Measurements from ENCODE around the gene TCN2.

Gene TCN2

DNA sequence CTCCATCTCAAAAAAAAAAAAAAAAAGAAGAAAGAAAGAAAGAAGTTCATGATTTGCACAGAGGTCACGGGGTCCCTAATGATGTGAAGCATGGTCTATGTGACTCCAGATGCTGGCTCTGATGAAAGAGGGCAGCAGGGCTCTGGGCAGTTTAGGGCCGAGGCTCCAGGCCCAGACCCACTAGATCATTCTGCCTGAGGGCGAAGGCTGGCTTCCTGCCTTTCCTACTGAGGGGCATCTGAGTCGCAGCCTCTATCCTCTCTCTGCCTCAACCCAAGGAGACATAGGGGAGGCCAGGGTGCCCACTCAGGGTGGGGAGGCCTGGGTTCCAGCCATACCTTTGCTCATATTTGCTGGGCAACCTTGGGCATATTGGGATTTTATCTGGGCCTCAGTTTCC, 33.4 kb downstream of the TCN2 start:
- Mint-ChIP-seq H3K9me3 (no peaks in the 10 kb centered on the region), H3K4me1 (peaks cover 51% of the 10 kb centered on the region), H3K27ac (no peak overlapping the region), H3K27me3 (no peaks in the 10 kb centered on the region), H3K36me3 (ENCODE audit: low read depth) (peaks cover 21% of the 10 kb centered on the region), H3K4me3 (no peak overlapping the region)
- ATAC-seq (no peak), DNase-seq (no peak)

GRCh38 chr22:30640839-30641430, 34.0 kb downstream of the TCN2 start:
- no peak for DNase-seq
- no peaks in the 10 kb centered on the region for H3K9me3 Mint-ChIP-seq
- H3K27me3 Mint-ChIP-seq, result no peaks in the 10 kb centered on the region
- H3K4me1 Mint-ChIP-seq, result peaks cover 50% of the 10 kb centered on the region
- peaks cover 21% of the 10 kb centered on the region for H3K36me3 Mint-ChIP-seq (ENCODE audit: low read depth)
- no peak overlapping the region for H3K4me3 Mint-ChIP-seq
- ATAC-seq, result no peak
- H3K27ac Mint-ChIP-seq, result no peak overlapping the region

DNA sequence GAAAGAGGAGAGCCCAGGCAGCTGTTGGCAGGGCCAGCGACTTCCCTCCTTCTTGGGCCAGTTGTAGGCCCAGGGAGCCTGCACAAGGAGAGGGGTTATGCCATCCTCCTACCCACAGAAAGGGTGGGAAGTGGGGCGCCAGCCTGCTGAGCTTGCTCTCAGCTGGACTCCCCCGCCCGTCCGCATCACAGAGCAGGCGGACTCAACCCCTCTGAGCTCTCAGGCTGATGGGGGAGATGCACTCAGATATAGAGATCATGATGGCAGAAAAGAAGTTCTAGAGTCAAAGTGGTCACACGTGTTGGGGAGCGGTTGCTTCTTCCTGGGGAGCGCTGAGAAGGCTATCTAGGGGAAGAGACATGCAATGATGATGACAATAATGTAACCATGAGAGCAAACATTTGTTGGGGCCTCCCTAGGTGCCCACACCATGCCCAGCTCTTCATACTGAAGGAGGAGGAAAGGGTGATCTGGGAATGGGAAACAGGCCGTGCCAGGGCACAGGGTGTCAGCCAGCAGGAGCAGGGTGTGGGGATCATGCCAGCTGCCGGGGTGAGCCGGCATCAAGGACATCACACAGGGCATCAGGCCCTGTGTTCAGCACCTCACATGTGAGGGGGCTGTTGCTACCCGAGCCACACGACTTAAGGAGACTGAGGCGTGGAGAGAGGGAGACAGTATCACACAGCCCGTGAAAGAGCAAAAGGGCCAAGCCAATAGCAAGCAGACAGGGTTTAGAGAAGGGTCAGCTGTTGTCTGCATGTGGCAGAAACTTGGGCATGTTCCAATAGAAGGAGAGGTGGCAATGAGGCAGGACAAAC, 36.3 kb downstream of the TCN2 start:
- Mint-ChIP-seq H3K27me3 (no peaks in the 10 kb centered on the region), H3K27ac (peak overlapping the region; percentile 96), H3K9me3 (no peaks in the 10 kb centered on the region), H3K36me3 (ENCODE audit: low read depth) (peaks cover 19% of the 10 kb centered on the region), H3K4me3 (peak overlapping the region; percentile 13), H3K4me1 (peaks cover 43% of the 10 kb centered on the region)
- ATAC-seq (peak; percentile 2), DNase-seq (no peak)

GRCh38 chr22:30646518-30647160, 39.7 kb downstream of the TCN2 start:
- Mint-ChIP-seq H3K27ac (no peak overlapping the region), H3K4me3 (no peak overlapping the region), H3K4me1 (peaks cover 64% of the 10 kb centered on the region), H3K36me3 (ENCODE audit: low read depth) (peaks cover 8% of the 10 kb centered on the region), H3K9me3 (no peaks in the 10 kb centered on the region), H3K27me3 (no peaks in the 10 kb centered on the region)
- no peak for DNase-seq
- ATAC-seq, result no peak

DNA sequence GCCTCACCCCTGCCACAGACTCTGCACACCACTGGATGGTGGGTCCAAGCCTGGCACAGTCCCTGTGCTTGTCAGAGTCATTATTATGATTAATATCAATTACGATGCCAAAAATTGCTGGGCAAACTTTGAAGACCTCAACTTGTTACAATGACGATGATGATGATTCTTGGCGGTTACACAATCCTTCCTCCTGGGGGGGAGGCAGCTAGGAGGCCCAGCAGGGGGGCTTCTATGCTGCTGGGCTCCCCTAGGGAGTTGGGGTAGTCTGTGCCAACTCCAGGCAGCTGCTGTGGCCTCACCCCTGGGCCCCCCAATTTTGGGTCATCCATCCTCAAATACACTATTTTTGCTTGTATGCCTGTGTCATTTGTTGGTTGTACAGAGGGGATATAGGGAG, 40.6 kb downstream of the TCN2 start:
- DNase-seq (no peak), ATAC-seq (no peak)
- no peaks in the 10 kb centered on the region for H3K9me3 Mint-ChIP-seq
- H3K4me1 Mint-ChIP-seq, result peaks cover 66% of the 10 kb centered on the region
- H3K36me3 Mint-ChIP-seq (ENCODE audit: low read depth), result peaks cover 6% of the 10 kb centered on the region
- H3K27ac Mint-ChIP-seq, result no peak overlapping the region
- no peak overlapping the region for H3K4me3 Mint-ChIP-seq
- H3K27me3 Mint-ChIP-seq, result no peaks in the 10 kb centered on the region

DNA sequence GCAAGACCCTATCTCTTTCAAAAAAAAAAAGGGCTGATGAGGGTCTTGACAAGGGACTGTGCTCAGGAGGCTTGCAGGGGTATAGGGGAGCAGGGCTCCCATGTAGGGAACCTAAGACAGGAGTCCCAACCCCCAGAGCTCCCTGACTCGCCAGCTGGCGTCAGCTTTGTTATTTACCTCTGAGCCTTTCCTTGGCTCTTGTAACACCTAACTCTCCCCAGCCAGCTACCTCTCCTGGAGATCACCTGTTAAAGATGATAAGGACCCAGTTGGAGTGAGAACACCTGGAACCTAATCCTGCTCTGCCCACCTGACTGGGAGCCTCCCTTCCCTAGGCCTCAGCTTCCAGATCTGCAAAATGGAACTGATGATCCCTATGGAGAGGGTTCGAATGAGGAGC, 41.9 kb downstream of the TCN2 start:
- H3K27me3 Mint-ChIP-seq, result no peaks in the 10 kb centered on the region
- H3K27ac Mint-ChIP-seq, result peak overlapping the region; percentile 84
- DNase-seq, result no peak
- no peak for ATAC-seq
- no peaks in the 10 kb centered on the region for H3K9me3 Mint-ChIP-seq
- H3K36me3 Mint-ChIP-seq (ENCODE audit: low read depth), result peaks cover 6% of the 10 kb centered on the region
- H3K4me3 Mint-ChIP-seq, result no peak overlapping the region
- H3K4me1 Mint-ChIP-seq, result peaks cover 59% of the 10 kb centered on the region

DNA sequence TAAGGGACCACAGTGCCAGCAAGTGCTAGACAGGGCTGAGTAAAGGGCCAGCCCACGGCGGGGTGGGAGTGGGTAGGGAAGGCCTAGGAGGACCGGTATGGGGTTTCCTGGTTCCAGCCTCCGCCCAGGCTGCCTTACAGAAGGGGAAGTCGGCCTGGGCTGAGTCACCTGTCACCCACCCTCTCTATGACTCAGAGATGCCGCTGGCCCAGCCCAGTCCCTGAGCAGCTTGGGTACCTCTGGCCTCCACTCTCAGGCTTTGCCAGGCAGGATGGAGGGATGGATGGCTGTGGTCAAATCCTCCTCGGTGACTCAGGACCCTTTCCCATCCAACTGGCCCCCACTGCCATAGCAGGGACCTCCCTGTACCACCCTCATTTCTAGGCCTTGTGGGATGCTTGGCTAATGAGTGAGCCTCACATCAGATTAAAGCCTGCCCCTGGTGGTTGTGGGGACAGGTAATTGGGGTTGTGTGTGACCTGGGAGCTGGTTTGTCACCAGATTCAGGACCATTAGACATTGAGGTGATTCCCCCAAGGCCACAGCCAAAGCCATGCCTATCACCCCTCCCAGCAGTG, 42.5 kb downstream of the TCN2 start:
- no peaks in the 10 kb centered on the region for H3K9me3 Mint-ChIP-seq
- ATAC-seq, result peak; percentile 98
- peak overlapping the region; percentile 84 for H3K27ac Mint-ChIP-seq
- no peak overlapping the region for H3K4me3 Mint-ChIP-seq
- H3K27me3 Mint-ChIP-seq, result no peaks in the 10 kb centered on the region
- H3K4me1 Mint-ChIP-seq, result peaks cover 52% of the 10 kb centered on the region
- peaks cover 6% of the 10 kb centered on the region for H3K36me3 Mint-ChIP-seq (ENCODE audit: low read depth)
- peak; percentile 87 for DNase-seq

- no peak for ATAC-seq
- Mint-ChIP-seq H3K4me3 (no peak overlapping the region), H3K27me3 (no peaks in the 10 kb centered on the region), H3K36me3 (ENCODE audit: low read depth) (peaks cover 5% of the 10 kb centered on the region), H3K27ac (no peak overlapping the region), H3K9me3 (no peaks in the 10 kb centered on the region), H3K4me1 (peaks cover 45% of the 10 kb centered on the region)
- no peak for DNase-seq
These were observed 43.6 kb downstream of the TCN2 start for GRCh38 chr22:30650508-30651116.

DNA sequence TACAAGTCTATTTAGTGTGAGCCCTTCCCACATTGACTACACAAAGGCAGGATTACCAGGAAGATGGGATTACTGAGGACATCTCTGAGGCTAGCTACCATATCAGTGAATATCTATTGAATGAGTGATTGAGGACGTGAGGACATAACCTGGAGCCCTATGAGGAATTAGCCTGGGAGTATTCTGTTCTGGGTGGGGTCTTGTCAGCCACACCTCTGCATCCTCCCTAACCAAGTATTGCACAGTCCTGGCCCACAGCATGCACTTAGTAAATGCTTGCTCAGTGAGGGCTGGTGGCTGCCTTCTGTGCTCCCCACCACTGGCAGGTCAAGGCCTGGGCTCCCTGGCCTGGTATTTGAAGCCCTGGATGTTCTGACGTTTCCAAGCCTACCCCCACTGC, 45.9 kb downstream of the TCN2 start:
- Mint-ChIP-seq H3K4me3 (no peak overlapping the region), H3K36me3 (ENCODE audit: low read depth) (peaks cover 4% of the 10 kb centered on the region), H3K27ac (peak overlapping the region; percentile 6), H3K27me3 (no peaks in the 10 kb centered on the region), H3K4me1 (peaks cover 42% of the 10 kb centered on the region), H3K9me3 (no peaks in the 10 kb centered on the region)
- DNase-seq, result no peak
- no peak for ATAC-seq

GRCh38 chr22:30654361-30654760, 47.4 kb downstream of the TCN2 start:
- H3K4me3 Mint-ChIP-seq, result no peak overlapping the region
- ATAC-seq, result no peak
- H3K9me3 Mint-ChIP-seq, result no peaks in the 10 kb centered on the region
- H3K27me3 Mint-ChIP-seq, result no peaks in the 10 kb centered on the region
- no peaks in the 10 kb centered on the region for H3K36me3 Mint-ChIP-seq (ENCODE audit: low read depth)
- H3K4me1 Mint-ChIP-seq, result peaks cover 27% of the 10 kb centered on the region
- no peak overlapping the region for H3K27ac Mint-ChIP-seq
- DNase-seq, result no peak

GRCh38 chr22:30655532-30655931, 48.6 kb downstream of the TCN2 start:
- Mint-ChIP-seq H3K36me3 (ENCODE audit: low read depth) (no peaks in the 10 kb centered on the region), H3K4me3 (no peak overlapping the region), H3K9me3 (no peaks in the 10 kb centered on the region), H3K27me3 (no peaks in the 10 kb centered on the region), H3K27ac (no peak overlapping the region), H3K4me1 (peaks cover 16% of the 10 kb centered on the region)
- DNase-seq, result no peak
- ATAC-seq, result no peak

DNA sequence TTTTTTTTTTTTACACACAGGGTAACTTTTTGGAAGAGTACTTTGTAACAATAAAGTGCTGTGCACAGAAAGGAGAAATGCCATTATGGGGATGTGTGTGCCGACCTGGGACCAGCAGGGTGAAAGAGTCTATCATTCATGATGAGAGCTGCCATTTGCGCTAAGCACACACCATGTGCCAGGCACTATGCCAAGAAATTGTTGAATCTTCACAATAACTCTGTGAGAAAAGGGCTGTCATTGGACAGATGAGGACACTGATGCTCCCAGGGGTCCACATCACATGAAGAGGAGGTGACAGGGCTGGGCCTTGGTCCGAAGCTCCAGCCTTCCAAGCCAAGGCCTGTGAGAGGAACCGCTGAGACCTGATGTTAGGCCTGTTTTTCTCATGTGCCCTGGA, 55.1 kb downstream of the TCN2 start:
- Mint-ChIP-seq H3K4me1 (peaks cover 15% of the 10 kb centered on the region), H3K36me3 (ENCODE audit: low read depth) (peaks cover 15% of the 10 kb centered on the region), H3K27me3 (no peaks in the 10 kb centered on the region), H3K4me3 (no peak overlapping the region), H3K27ac (no peak overlapping the region), H3K9me3 (no peaks in the 10 kb centered on the region)
- DNase-seq, result no peak
- no peak for ATAC-seq

GRCh38 chr22:30664798-30665197, 57.8 kb downstream of the TCN2 start:
- no peak for DNase-seq
- peaks cover 22% of the 10 kb centered on the region for H3K4me1 Mint-ChIP-seq
- peaks cover 2% of the 10 kb centered on the region for H3K27me3 Mint-ChIP-seq
- no peak overlapping the region for H3K27ac Mint-ChIP-seq
- H3K36me3 Mint-ChIP-seq (ENCODE audit: low read depth), result peaks cover 15% of the 10 kb centered on the region
- ATAC-seq, result no peak
- no peaks in the 10 kb centered on the region for H3K9me3 Mint-ChIP-seq
- H3K4me3 Mint-ChIP-seq, result no peak overlapping the region

GRCh38 chr22:30665266-30665665, 58.3 kb downstream of the TCN2 start:
- no peaks in the 10 kb centered on the region for H3K9me3 Mint-ChIP-seq
- DNase-seq (no peak), ATAC-seq (no peak)
- peaks cover 22% of the 10 kb centered on the region for H3K4me1 Mint-ChIP-seq
- H3K36me3 Mint-ChIP-seq (ENCODE audit: low read depth), result peaks cover 15% of the 10 kb centered on the region
- peaks cover 2% of the 10 kb centered on the region for H3K27me3 Mint-ChIP-seq
- H3K4me3 Mint-ChIP-seq, result no peak overlapping the region
- H3K27ac Mint-ChIP-seq, result no peak overlapping the region

Measured in activated naive CD8-positive, alpha-beta T cell treated with anti-CD3 and anti-CD28 coated beads, Interleukin-2, amount 50 U/mL, for 24 hours (primary cell).